ENCODE data around the gene ABCA5.

ABCA5 gene

DNA sequence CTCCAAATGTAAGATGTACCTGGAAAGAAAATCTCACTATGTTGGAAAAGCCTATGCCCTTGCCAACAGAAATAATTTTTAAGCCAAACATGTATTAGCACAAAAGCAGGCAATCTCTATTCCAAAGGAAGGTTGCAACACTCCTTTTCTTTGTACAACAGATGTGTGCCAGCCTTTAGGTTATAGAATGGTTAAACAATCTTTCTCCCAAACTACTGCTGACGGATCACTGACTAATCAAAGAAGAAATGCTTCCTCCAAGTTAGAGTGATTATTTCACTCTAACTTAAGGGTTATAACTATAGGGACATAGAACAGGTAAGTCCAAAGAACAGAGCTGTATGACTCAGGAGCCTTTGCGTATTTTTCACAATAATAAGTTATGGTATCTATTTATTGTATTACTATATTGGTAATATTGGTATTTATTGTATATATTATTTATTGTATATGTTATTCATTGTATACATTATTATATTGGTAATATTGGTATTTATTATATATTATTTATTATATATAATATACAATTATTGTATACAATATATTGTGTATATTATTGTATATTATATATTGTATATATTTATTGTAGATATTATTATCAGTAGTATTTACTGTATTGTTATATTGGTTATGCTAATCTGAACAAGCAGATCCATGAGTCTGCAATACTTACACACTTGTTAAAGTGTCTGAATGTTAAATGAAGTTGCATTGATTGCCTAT, 36.7 kb upstream of the ABCA5 start:
- TF ChIP-seq YY1 (IDR thresholded peaks at IDR 0.05; ENCODE audit: low read depth) (no peak), TAF1 (IDR thresholded peaks at IDR 0.05; ENCODE audit: low read depth) (no peak), EP300 (IDR thresholded peaks at IDR 0.05; ENCODE audit: borderline replicate concordance) (no peak), NFIC (IDR thresholded peaks at IDR 0.05) (no peak), TCF12 (IDR thresholded peaks at IDR 0.05; ENCODE audit: low read depth) (no peak), CEBPB (IDR thresholded peaks at IDR 0.05) (no peak), TEAD4 (IDR thresholded peaks at IDR 0.05) (no peak), ZBTB7A (IDR thresholded peaks at IDR 0.05; ENCODE audit: low read depth) (no peak), EGR1 (IDR thresholded peaks at IDR 0.05) (no peak), FOXM1 (IDR thresholded peaks at IDR 0.05; ENCODE audit: borderline replicate concordance, low read depth) (no peak), RAD21 (IDR thresholded peaks at IDR 0.05; ENCODE audit: low read depth) (no peak), CREB1 (IDR thresholded peaks at IDR 0.05; ENCODE audit: low read depth) (no peak)
- TF ChIP-seq, protein P1, sequence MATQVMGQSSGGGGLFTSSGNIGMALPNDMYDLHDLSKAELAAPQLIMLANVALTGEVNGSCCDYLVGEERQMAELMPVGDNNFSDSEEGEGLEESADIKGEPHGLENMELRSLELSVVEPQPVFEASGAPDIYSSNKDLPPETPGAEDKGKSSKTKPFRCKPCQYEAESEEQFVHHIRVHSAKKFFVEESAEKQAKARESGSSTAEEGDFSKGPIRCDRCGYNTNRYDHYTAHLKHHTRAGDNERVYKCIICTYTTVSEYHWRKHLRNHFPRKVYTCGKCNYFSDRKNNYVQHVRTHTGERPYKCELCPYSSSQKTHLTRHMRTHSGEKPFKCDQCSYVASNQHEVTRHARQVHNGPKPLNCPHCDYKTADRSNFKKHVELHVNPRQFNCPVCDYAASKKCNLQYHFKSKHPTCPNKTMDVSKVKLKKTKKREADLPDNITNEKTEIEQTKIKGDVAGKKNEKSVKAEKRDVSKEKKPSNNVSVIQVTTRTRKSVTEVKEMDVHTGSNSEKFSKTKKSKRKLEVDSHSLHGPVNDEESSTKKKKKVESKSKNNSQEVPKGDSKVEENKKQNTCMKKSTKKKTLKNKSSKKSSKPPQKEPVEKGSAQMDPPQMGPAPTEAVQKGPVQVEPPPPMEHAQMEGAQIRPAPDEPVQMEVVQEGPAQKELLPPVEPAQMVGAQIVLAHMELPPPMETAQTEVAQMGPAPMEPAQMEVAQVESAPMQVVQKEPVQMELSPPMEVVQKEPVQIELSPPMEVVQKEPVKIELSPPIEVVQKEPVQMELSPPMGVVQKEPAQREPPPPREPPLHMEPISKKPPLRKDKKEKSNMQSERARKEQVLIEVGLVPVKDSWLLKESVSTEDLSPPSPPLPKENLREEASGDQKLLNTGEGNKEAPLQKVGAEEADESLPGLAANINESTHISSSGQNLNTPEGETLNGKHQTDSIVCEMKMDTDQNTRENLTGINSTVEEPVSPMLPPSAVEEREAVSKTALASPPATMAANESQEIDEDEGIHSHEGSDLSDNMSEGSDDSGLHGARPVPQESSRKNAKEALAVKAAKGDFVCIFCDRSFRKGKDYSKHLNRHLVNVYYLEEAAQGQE (IDR thresholded peaks at IDR 0.05; ENCODE audit: low read depth), result no peak
- TF ChIP-seq, protein P2, sequence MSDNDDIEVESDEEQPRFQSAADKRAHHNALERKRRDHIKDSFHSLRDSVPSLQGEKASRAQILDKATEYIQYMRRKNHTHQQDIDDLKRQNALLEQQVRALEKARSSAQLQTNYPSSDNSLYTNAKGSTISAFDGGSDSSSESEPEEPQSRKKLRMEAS (IDR thresholded peaks at IDR 0.05), result no peak
- TF ChIP-seq, protein P3, sequence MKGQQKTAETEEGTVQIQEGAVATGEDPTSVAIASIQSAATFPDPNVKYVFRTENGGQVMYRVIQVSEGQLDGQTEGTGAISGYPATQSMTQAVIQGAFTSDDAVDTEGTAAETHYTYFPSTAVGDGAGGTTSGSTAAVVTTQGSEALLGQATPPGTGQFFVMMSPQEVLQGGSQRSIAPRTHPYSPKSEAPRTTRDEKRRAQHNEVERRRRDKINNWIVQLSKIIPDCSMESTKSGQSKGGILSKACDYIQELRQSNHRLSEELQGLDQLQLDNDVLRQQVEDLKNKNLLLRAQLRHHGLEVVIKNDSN (IDR thresholded peaks at IDR 0.05), result no peak

- TF ChIP-seq EGR1 (IDR thresholded peaks at IDR 0.05), result no peak
- TF ChIP-seq CEBPB (IDR thresholded peaks at IDR 0.05), result no peak
- no peak for TF ChIP-seq CREB1 (IDR thresholded peaks at IDR 0.05; ENCODE audit: low read depth)
- no peak for TF ChIP-seq TAF1 (IDR thresholded peaks at IDR 0.05; ENCODE audit: low read depth)
- TF ChIP-seq, protein P3 (IDR thresholded peaks at IDR 0.05), result no peak
- TF ChIP-seq FOXM1 (IDR thresholded peaks at IDR 0.05; ENCODE audit: borderline replicate concordance, low read depth), result no peak
- no peak for TF ChIP-seq NFIC (IDR thresholded peaks at IDR 0.05)
- no peak for TF ChIP-seq RAD21 (IDR thresholded peaks at IDR 0.05; ENCODE audit: low read depth)
- TF ChIP-seq ZBTB7A (IDR thresholded peaks at IDR 0.05; ENCODE audit: low read depth), result no peak
- TF ChIP-seq, protein P2 (IDR thresholded peaks at IDR 0.05), result no peak
- TF ChIP-seq TEAD4 (IDR thresholded peaks at IDR 0.05), result no peak
Measured at GRCh38 chr17:69361156-69361555, 34.2 kb upstream of the ABCA5 start.

DNA sequence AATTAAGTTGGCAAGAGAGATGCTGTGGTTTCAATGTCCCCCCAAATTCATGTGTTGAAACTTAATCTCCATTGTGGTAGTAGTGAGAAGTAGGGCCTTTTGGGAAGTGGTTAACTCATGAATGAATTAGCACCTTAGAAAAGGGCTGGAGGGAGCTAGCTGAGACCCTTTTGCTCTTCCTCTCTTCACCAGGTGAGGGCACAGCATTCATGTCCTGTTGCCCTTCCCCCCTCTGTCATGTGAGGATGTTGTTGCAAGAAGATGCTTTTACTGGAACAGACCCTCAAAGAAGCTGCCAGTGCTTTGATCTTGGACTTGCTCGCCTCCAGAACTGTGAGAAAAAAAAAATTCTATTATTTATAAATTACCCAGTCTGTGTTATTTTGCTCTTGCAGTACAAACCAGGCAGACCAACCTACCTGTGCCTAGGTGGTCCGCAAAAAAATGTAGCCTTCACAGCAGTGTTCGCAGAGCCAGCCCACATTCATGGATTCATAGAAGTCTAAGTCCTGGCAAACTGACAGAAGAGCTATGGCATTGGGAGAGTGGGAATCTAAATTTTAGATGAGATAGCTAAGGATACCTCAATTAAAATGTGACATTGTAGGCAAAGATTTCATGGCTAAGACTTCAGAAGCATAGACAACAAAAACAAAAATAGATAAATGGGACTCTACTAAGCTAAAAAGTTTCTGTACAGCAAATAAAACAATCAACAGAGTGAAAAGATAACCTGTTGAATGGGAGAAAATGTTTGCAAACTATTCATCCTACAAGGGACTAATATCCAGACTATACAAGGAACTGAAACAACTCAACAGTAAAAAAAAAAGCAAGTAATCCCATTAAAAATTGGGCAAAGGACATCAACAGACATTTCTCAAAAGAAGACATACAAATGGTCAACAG, 32.0 kb upstream of the ABCA5 start:
- TF ChIP-seq FOXM1 (IDR thresholded peaks at IDR 0.05; ENCODE audit: borderline replicate concordance, low read depth) (no peak), YY1 (IDR thresholded peaks at IDR 0.05; ENCODE audit: low read depth) (no peak), TCF12 (IDR thresholded peaks at IDR 0.05; ENCODE audit: low read depth) (no peak), CREB1 (IDR thresholded peaks at IDR 0.05; ENCODE audit: low read depth) (no peak), RAD21 (IDR thresholded peaks at IDR 0.05; ENCODE audit: low read depth) (peak; percentile 26), TEAD4 (IDR thresholded peaks at IDR 0.05) (no peak)
- TF ChIP-seq, protein P2 (IDR thresholded peaks at IDR 0.05), result no peak

GRCh38 chr17:69357701-69358100, 30.8 kb upstream of the ABCA5 start:
- TF ChIP-seq, protein P3 (IDR thresholded peaks at IDR 0.05), result no peak
- peak; percentile 12; the same call in 1 of the 2 replicates for TF ChIP-seq RAD21 (IDR thresholded peaks at IDR 0.05; ENCODE audit: low read depth)

DNA sequence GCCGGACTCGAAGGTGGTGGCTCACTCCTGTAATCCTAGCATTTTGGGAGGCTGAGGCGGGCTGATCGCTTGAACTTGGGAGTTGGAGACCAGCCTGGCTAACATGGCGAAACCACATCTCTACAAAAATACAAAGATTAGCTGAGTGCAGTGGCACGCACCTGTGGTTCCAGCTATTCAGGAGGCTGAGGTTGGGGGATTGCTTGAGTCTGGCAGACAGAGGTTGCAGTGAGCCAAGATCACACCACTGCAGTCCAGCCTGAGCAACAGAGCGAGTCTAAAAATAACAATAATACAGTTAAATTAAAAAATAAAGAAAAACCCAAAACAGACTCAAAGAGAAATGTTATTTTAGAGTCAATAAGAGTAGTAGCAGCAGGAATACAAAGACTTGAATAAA, 29.7 kb upstream of the ABCA5 start:
- TF ChIP-seq, protein P3 (IDR thresholded peaks at IDR 0.05), result no peak
- TF ChIP-seq ZBTB7A (IDR thresholded peaks at IDR 0.05; ENCODE audit: low read depth), result no peak
- no peak for TF ChIP-seq TEAD4 (IDR thresholded peaks at IDR 0.05)
- no peak for TF ChIP-seq CEBPB (IDR thresholded peaks at IDR 0.05)
- TF ChIP-seq TCF12 (IDR thresholded peaks at IDR 0.05; ENCODE audit: low read depth), result no peak

DNA sequence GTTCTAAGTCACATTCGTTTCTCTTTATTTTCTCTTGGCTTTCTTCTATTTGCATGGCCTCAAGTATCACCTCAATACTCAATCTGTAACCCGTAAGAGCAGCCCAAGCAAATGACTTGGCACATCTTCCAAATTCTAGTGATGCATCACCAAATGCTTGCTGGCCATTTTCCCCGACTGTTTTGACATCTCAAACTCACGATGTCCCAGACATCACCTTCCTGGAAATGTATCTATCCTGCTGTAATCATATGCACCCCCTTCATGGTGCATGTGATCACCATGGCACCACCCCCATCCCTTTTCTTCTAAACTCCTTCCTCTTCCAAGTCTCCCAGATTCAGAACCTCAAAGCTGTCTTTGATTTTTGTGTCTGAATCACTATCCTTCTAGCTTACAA, 24.0 kb upstream of the ABCA5 start:
- TF ChIP-seq EGR1 (IDR thresholded peaks at IDR 0.05) (no peak), CEBPB (IDR thresholded peaks at IDR 0.05) (no peak), NFIC (IDR thresholded peaks at IDR 0.05) (no peak), TAF1 (IDR thresholded peaks at IDR 0.05; ENCODE audit: low read depth) (no peak), CREB1 (IDR thresholded peaks at IDR 0.05; ENCODE audit: low read depth) (no peak), TCF12 (IDR thresholded peaks at IDR 0.05; ENCODE audit: low read depth) (no peak), RAD21 (IDR thresholded peaks at IDR 0.05; ENCODE audit: low read depth) (no peak), YY1 (IDR thresholded peaks at IDR 0.05; ENCODE audit: low read depth) (no peak)
- TF ChIP-seq, protein P2 (IDR thresholded peaks at IDR 0.05), result no peak
- TF ChIP-seq, protein P1 (IDR thresholded peaks at IDR 0.05; ENCODE audit: low read depth), result no peak
- TF ChIP-seq, protein P3 (IDR thresholded peaks at IDR 0.05), result no peak
